Measurements from ENCODE around the gene CIAO2A.
"Not testable (repeated sequence)": the region's sequence is repeated elsewhere in the genome, so short reads cannot be mapped to it uniquely, and the experiment has no call there.

Gene CIAO2A

GRCh38 chr15:64093627-64094417 is at the start of gene CIAO2A:
CIAO2A (minus strand) TSS chr15:64093838; CDS start chr15:64093768, 70 bp downstream.
- peak; percentile 51 to 97 (median 92) for DNase-seq

GRCh38 chr15:64143276-64143675 is 49.6 kb upstream of the CIAO2A start:
- DNase-seq: no peak

GRCh38 chr15:64141798-64142512 is 48.3 kb upstream of the CIAO2A start:
- peak in 1 of 14 donors; percentile 27 for DNase-seq

GRCh38 chr15:64138331-64138941 is 44.8 kb upstream of the CIAO2A start:
- DNase-seq: no peak

- DNase-seq: peak in 8 of 14 donors; percentile 37 to 64 (median 46)
Observed at GRCh38 chr15:64137226-64137833, 43.7 kb upstream of the CIAO2A start.

- no peak for DNase-seq
Observed at GRCh38 chr15:64136347-64136746, 42.7 kb upstream of the CIAO2A start.

- peak in 11 of 14 donors; percentile 22 to 83 (median 59) for DNase-seq
Observed at GRCh38 chr15:64134345-64134829, 40.7 kb upstream of the CIAO2A start.

- no peak for DNase-seq
Observed at GRCh38 chr15:64133623-64134344, 40.1 kb upstream of the CIAO2A start.

GRCh38 chr15:64132217-64132616 is 38.6 kb upstream of the CIAO2A start:
- no peak for DNase-seq

- peak in 7 of 14 donors; percentile 25 to 45 (median 28) for DNase-seq
Observed at GRCh38 chr15:64131547-64131946, 37.9 kb upstream of the CIAO2A start.

- DNase-seq: no peak
Observed at GRCh38 chr15:64130159-64130558, 36.5 kb upstream of the CIAO2A start.

- DNase-seq: no peak
Observed at GRCh38 chr15:64127521-64128270, 34.1 kb upstream of the CIAO2A start.

- no peak for DNase-seq
Observed at GRCh38 chr15:64125978-64126377, 32.3 kb upstream of the CIAO2A start.

GRCh38 chr15:64122936-64123351 is 29.3 kb upstream of the CIAO2A start:
- DNase-seq: peak in 12 of 14 donors; percentile 23 to 87 (median 76)

- peak in 5 of 14 donors; percentile 44 to 65 (median 53) for DNase-seq
Observed at GRCh38 chr15:64122444-64122843, 28.8 kb upstream of the CIAO2A start.

GRCh38 chr15:64121614-64122013 is 28.0 kb upstream of the CIAO2A start:
- DNase-seq: no peak

GRCh38 chr15:64120322-64120721 is 26.7 kb upstream of the CIAO2A start:
- not testable (repeated sequence) for DNase-seq

- DNase-seq: no peak
Observed at GRCh38 chr15:64117759-64118487, 24.3 kb upstream of the CIAO2A start.

- no peak for DNase-seq
Observed at GRCh38 chr15:64112904-64113303, 19.3 kb upstream of the CIAO2A start.

- no peak for DNase-seq
Observed at GRCh38 chr15:64112073-64112772, 18.6 kb upstream of the CIAO2A start.
